ENCODE data around the gene KLHL42.
"Not testable (repeated sequence)": the region's sequence is repeated elsewhere in the genome, so short reads cannot be mapped to it uniquely, and the experiment has no call there.

Gene KLHL42

GRCh38 chr12:27814851-27815591, 35.0 kb downstream of the KLHL42 start:
- no peak for DNase-seq (ENCODE audit: low read depth in 4 of 4, low spot score in 1 of 4)

DNA sequence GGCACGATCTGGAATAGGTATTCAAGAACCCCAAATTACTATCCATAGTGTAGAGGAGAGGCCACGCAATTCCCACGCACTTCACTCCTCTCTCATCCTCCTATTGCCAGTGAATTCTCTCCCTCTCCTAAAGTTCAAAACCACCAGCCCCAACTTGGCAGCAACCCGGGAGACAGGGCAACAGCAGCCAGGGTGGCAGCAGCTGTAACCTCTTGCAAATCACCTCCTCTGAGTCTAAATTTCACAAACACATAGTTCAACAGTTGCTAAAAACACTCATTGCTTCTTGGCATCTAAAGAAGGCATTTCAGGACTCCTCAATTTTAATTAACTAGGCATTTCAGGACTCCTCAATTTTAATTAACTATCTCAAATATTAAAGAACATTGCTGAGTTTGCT, 37.7 kb downstream of the KLHL42 start:
- DNase-seq (ENCODE audit: low read depth in 4 of 4, low spot score in 1 of 4), result no peak

DNA sequence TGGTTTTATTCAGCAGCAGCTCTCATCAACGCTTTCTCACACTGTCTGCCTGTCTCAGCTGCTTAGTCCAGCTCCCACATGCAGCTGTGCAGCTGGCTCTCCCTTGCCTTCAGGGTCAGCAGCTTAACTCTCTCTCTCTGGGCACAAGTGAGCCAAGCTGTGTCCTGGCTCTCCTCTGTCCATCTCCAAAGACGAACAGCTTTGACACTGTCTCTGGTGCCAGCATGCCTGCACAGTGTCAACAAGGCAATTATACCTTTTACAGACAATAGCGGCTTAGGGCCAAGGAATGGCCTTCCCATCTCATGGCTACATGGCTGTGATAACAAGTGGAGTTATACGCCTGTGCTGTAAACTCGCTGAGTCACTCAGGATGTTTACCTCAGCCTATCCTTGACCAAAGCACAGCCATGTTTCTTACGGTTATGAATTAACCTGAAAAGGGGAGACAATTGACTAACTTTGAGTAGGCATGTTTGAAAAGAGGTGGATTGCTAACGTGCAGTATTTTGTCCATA, 38.4 kb downstream of the KLHL42 start:
- DNase-seq (ENCODE audit: low read depth in 4 of 4, low spot score in 1 of 4), result no peak

DNA sequence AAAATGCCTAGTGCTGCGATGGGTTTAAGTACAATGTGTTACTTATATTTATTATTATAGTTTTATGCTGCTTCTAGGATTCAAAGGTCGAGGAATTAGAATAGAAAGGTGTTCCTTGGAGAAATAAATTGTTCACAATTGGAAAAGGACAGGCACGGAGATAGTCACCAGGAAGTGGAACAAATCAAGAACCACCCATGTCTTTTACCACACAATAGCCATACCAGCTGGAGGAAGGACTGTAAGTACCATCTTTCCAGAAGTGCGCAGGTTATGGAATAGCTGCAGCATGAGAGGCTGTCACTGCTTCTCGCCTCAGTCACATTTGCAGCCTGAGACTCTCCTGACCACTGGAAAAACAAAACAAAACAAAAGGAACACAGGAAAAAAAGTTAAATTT, 40.5 kb downstream of the KLHL42 start:
- DNase-seq (ENCODE audit: low read depth in 4 of 4, low spot score in 1 of 4), result no peak

DNA sequence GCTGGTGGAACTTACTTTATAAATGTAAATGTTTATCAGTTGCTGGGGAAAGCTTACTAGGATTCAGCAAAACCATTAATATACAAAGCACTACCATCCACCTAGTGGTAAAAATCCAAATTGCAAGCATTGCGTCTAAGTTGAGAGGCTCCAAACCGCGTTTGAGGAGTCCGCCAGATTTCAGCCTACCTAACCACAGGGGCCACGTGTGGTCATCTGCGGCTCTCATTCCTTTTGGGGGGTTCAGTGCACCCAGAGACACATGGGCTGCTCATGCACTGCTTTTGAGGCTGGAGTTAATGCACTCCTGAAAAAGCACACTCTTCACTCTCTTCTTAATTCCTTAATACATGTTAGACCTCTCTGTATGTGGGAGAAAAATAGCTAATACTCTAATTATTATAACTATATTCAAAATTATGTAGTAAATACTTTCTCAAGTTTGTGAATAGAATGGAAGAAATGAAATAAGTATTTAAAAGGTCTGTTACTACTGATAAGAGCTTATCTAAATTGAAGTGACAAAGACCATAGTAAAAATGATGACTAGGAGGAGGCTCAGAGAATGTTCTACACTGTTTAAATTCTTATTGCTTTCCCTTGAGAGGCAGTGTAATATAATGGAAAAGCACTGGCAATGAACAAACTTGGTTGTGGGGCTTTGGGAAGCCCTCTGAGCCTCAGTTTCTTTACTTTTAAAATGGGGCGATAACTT, 41.4 kb downstream of the KLHL42 start:
- DNase-seq (ENCODE audit: low read depth in 4 of 4, low spot score in 1 of 4), result peak in 2 of 4 experiments; percentile 15 to 19

DNA sequence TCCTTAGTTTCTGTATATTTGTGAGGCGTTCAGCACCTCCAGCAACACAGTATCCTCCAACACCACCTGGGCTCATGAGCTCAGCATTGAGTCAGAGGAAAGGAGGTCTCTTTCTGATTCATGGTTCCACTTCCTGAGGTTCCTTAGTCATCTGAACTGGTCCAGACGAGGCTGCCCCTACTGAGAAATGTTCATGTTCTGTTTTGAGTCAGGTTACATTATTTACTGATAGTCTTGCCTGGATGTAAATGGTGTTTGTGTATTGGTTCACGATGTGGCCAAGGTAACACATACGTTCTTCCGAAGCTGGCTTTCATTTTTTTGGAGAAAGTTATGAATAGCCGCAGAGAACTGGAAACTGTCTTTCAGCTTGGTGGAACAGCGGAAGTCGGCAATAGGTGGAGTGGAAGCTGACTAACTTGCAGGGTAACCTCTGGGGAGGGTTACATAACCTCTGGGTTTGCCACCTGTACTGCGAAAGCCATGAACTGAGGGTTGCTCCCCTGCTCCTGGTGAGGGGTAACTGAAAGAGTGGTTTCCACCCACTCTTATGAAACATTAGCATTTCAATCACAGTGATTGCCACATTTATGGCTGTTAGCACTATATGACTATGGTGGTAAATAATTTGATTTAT, 42.2 kb downstream of the KLHL42 start:
- DNase-seq (ENCODE audit: low read depth in 4 of 4, low spot score in 1 of 4), result peak; percentile 23 to 61 (median 46)

DNA sequence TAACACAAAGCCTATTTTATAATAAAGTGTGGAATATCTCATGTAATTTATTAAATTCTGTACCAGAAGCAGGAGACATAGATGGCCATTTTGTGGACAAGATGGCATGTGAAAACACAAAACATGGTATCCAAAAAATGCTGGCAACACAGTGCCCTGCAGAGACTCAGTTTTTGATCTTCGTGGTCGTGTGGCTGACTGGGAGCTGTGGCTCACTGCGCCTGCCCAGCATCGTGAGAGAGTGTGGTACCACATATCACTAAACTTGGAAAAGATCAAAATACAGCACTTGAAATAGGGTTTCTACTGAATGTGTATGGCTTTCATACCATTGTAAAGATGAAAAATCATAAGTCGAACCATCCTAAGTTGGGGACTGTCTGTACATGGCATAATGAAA, 43.0 kb downstream of the KLHL42 start:
- no peak for DNase-seq (ENCODE audit: low read depth in 4 of 4, low spot score in 1 of 4)

GRCh38 chr12:27824126-27824842, 44.3 kb downstream of the KLHL42 start:
- no peak for DNase-seq (ENCODE audit: low read depth in 4 of 4, low spot score in 1 of 4)

DNA sequence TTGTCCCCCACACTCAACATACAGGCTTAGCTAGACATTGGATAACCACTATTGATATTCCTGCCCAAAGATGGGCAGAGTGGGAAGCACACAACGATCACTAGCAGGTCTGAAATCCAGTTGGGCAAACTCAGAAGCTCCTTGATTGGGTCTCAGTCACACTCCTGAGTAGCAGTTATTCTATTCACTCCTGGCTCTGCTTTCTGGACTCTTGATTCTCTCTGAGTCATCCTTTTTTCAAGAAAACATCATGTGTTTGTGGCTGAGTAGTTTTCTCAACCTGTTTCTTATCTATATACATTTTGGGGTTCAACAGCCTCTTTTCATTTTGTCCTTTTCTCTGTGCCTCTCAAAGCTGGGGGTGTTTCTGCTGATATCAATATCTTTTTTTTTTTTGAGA, 46.0 kb downstream of the KLHL42 start:
- no peak for DNase-seq (ENCODE audit: low read depth in 4 of 4, low spot score in 1 of 4)

DNA sequence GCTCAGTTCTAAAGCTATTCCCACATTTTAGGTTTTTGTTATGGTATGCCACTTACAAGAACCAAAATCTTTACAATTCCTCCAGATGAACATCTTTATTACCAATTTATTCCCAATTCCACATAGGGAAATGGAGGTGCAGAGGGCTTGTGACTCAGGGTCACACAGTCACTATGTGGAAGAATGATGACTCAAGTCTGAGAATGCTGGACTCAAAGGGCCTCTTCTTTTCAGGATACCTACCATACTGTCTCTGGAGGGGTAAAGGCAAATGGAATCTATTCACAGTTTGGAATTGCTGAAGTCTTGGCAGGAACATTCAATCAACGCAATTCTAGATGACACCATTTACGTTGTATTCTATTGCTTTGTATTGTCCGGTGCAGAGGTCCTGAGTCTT, 48.2 kb downstream of the KLHL42 start:
- DNase-seq (ENCODE audit: low read depth in 4 of 4, low spot score in 1 of 4), result no peak

DNA sequence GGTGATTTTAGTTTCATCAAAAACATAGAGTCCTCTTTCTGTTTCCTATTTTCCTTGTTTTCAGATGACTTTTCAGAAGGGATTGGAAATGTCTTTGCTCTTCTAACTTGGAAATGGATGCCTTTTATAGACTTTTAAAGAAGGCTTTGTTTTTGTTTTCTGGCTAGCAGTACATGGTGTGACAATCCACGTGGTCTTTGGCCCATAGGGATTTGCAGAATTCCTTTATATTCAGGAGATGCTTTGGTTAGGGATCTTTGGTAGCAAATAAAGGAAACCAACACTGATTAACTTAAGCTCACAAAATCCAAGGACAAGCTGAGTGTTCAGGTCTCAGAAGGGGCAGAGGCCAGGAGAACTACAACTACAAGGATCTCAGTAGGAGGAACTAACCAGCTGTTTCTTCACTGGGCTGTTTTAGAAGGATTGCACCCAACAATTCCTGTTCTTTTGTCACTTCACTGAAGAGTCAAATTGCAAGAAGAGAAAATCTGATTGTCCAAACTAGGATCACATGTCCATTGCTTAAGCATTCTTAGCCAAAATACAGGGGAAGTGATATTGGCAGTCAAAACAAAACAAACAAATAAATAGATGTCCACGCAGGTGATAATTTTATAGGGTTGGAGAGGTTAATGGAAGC, 58.6 kb downstream of the KLHL42 start:
- DNase-seq (ENCODE audit: low read depth in 4 of 4, low spot score in 1 of 4), result no peak

GRCh38 chr12:27840229-27840999, 60.4 kb downstream of the KLHL42 start:
- DNase-seq (ENCODE audit: low read depth in 4 of 4, low spot score in 1 of 4), result no peak

DNA sequence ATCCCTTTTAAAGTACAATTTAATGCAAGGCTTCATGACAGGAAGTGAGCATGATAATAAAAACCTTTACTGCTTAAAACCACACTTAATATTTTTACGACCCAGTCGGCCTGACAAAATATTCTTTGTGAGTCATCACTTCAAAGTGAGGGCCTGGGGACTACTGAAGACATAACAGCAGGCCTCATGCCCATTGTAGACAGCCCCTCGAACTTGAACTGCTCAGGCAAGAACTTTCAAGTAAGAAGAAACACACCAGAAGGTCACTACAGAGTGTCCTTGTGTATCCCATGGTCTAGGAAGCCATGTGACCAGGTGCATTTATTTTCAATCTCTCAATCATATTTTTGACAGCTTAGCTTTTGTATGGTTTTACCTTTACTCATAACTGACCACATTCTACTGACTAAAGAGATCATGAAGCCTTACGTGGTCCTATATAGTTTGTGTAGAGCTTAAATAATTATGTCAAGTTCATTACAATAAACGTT, 61.4 kb downstream of the KLHL42 start:
- no peak for DNase-seq (ENCODE audit: low read depth in 4 of 4, low spot score in 1 of 4)

DNA sequence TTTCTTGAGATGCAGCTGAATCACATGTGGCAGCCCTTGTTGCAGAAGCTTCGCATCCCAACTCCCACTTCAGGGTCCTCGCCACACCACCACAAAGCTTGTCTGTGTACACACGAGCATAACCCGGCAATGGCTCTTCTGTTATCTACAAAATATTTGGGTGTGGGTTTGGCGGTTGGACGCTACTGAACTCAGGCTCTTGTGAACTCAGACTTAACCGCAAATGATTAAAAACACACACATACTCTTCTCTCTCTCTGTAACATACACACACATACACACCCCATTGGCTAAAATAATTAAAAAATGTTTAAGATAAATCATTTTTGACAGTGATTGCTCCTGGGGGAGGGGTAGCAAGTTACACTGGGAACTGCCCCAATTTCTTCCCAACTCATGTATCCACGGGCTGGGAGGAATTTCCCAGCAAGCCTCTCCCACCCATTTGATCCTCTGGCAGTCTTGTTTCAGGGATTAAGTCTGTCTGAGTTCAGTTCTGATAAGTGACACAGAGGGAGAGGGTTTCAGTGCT, 63.7 kb downstream of the KLHL42 start:
- DNase-seq (ENCODE audit: low read depth in 4 of 4, low spot score in 1 of 4), result no peak

- no peak for DNase-seq (ENCODE audit: low read depth in 4 of 4, low spot score in 1 of 4)
Measured at GRCh38 chr12:27844366-27845090, 64.5 kb downstream of the KLHL42 start.

DNA sequence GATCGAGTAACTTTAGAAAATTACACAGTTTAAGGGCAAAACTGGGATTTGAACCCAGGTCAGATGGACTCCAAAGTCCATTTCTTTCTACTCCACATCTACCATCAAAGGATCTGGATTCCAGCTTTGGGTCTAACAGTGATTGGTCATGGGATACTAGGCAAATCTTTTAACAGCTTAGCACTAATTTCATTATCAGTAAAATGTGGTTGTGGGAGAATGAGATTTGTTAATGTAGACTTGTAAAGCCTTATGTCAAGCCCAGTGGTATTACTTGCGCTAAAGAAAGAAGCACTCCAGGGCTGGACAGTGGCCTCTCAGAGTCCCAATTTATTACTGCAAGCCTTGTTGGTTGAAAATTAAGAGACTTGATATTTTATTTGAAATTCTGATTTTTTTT, 65.2 kb downstream of the KLHL42 start:
- no peak for DNase-seq (ENCODE audit: low read depth in 4 of 4, low spot score in 1 of 4)

- not testable (repeated sequence) for DNase-seq (ENCODE audit: low read depth in 4 of 4, low spot score in 1 of 4)
Measured at GRCh38 chr12:27845706-27846105, 65.7 kb downstream of the KLHL42 start.

DNA sequence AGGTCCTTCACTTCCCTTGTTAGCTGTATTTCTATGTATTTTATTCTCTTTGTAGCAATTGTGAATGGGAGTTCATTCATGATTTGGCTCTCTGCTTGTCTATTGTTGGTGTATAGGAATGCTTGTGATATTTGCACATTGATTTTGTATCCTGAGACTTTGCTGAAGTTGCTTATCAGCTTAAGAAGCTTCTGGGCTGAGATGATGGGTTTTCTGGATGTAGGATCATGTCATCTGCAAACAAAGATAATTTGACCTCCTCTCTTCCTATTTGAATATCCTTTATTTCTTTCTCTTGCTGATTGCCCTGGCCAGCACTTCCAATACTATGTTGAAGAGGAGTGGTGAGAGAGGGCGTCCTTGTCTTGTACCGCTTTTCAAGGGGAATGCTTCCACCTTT, 67.3 kb downstream of the KLHL42 start:
- not testable (repeated sequence) for DNase-seq (ENCODE audit: low read depth in 4 of 4, low spot score in 1 of 4)

- no peak for DNase-seq (ENCODE audit: low read depth in 4 of 4, low spot score in 1 of 4)
Measured at GRCh38 chr12:27851311-27851710, 71.3 kb downstream of the KLHL42 start.
